ENCODE results near the gene ABLIM1. TPM values are rescaled to one million over a fixed set of nuclear protein-coding genes. Genes with fewer than 3 reads are reported as not detected.

The ABLIM1 gene
- total RNA-seq, 2 experiments from 2014 or later: 91.5 to 97.9 TPM

- Mint-ChIP-seq H3K4me1 (peaks cover 25% of the 10 kb centered on the region), H3K9me3 (no peaks in the 10 kb centered on the region), H3K4me3 (no peak overlapping the region), H3K27me3 (no peaks in the 10 kb centered on the region), H3K36me3 (ENCODE audit: low read depth) (peaks cover 29% of the 10 kb centered on the region), H3K27ac (no peak overlapping the region)
- DNase-seq: no peak
- ChIA-PET CTCF (no interaction called here), POLR2A (no interaction called here)
Observed at GRCh38 chr10:114477285-114477684, 180.8 kb downstream of the ABLIM1 start.

- ChIA-PET CTCF (interaction anchor here (5.2 kb wide), 1 partner anchor 15 kb away, joined by 48 read pairs; no protein-coding TSS in a partner anchor), POLR2A (no interaction called here)
- H3K27ac Mint-ChIP-seq: no peak overlapping the region
Observed at GRCh38 chr10:114474989-114475388, 183.1 kb downstream of the ABLIM1 start.

GRCh38 chr10:114473776-114474175 is 184.3 kb downstream of the ABLIM1 start:
- DNase-seq: no peak
- Mint-ChIP-seq H3K4me1 (peaks cover 31% of the 10 kb centered on the region), H3K27ac (no peak overlapping the region), H3K36me3 (ENCODE audit: low read depth) (peaks cover 14% of the 10 kb centered on the region), H3K27me3 (no peaks in the 10 kb centered on the region), H3K9me3 (no peaks in the 10 kb centered on the region), H3K4me3 (no peak overlapping the region)
- CTCF ChIA-PET: interaction anchor here (1.2 to 5.2 kb wide), 6 partner anchors 8 to 170 kb away, joined by 4 to 76 read pairs (median 13); no protein-coding TSS in a partner anchor
- POLR2A ChIA-PET: interaction anchor here (5.0 kb wide), 1 partner anchor 69 kb away, joined by 29 read pairs; no protein-coding TSS in a partner anchor

More at GRCh38 chr10:114474989-114475388, 183.1 kb downstream of the ABLIM1 start:
- H3K4me3 Mint-ChIP-seq: no peak overlapping the region
- no peaks in the 10 kb centered on the region for H3K27me3 Mint-ChIP-seq
- H3K4me1 Mint-ChIP-seq: peaks cover 31% of the 10 kb centered on the region
- peaks cover 21% of the 10 kb centered on the region for H3K36me3 Mint-ChIP-seq (ENCODE audit: low read depth)
- no peaks in the 10 kb centered on the region for H3K9me3 Mint-ChIP-seq
- no peak for DNase-seq

GRCh38 chr10:114472877-114473253 is 185.2 kb downstream of the ABLIM1 start:
- CTCF ChIA-PET: interaction anchor here (0.7 to 5.2 kb wide), 9 partner anchors 9 to 312 kb away, joined by 3 to 76 read pairs (median 19); no protein-coding TSS in a partner anchor

GRCh38 chr10:114471906-114472876 is 185.9 kb downstream of the ABLIM1 start:
- H3K9me3 Mint-ChIP-seq: no peaks in the 10 kb centered on the region
- no peaks in the 10 kb centered on the region for H3K27me3 Mint-ChIP-seq
- DNase-seq: no peak
- no peak overlapping the region for H3K4me3 Mint-ChIP-seq
- ChIA-PET CTCF (interaction anchor here (0.7 to 5.2 kb wide), 41 partner anchors 8 to 658 kb away, joined by 3 to 76 read pairs (median 4); partner anchors contain the start of gene FHIP2A), POLR2A (interaction anchor here (0.7 to 5.0 kb wide), 6 partner anchors 14 to 299 kb away, joined by 3 to 29 read pairs (median 4); partner anchors contain the start of gene CCDC186)
- H3K4me1 Mint-ChIP-seq: peaks cover 31% of the 10 kb centered on the region
- H3K27ac Mint-ChIP-seq: no peak overlapping the region
- H3K36me3 Mint-ChIP-seq (ENCODE audit: low read depth): peaks cover 19% of the 10 kb centered on the region

More at GRCh38 chr10:114472877-114473253, 185.2 kb downstream of the ABLIM1 start:
- Mint-ChIP-seq H3K4me3 (no peak overlapping the region), H3K4me1 (peaks cover 31% of the 10 kb centered on the region), H3K36me3 (ENCODE audit: low read depth) (peaks cover 17% of the 10 kb centered on the region), H3K9me3 (no peaks in the 10 kb centered on the region), H3K27me3 (no peaks in the 10 kb centered on the region), H3K27ac (no peak overlapping the region)
- no peak for DNase-seq
- POLR2A ChIA-PET: interaction anchor here (5.0 kb wide), 1 partner anchor 70 kb away, joined by 29 read pairs; no protein-coding TSS in a partner anchor

GRCh38 chr10:114470956-114471905 is 186.8 kb downstream of the ABLIM1 start:
- ChIA-PET CTCF (interaction anchor here (0.5 to 5.2 kb wide), 43 partner anchors 9 to 659 kb away, joined by 3 to 76 read pairs (median 4); partner anchors contain the start of gene FHIP2A), POLR2A (interaction anchor here (0.7 to 5.0 kb wide), 6 partner anchors 15 to 298 kb away, joined by 3 to 29 read pairs (median 4); partner anchors contain the start of gene CCDC186)
- peak; percentile 70 for DNase-seq
- Mint-ChIP-seq H3K9me3 (no peaks in the 10 kb centered on the region), H3K27ac (peak overlapping the region; percentile 31), H3K27me3 (no peaks in the 10 kb centered on the region), H3K4me3 (no peak overlapping the region), H3K4me1 (peaks cover 27% of the 10 kb centered on the region), H3K36me3 (ENCODE audit: low read depth) (peaks cover 19% of the 10 kb centered on the region)

GRCh38 chr10:114470361-114470760 is 187.7 kb downstream of the ABLIM1 start:
- CTCF ChIA-PET: interaction anchor here (0.7 to 5.2 kb wide), 15 partner anchors 9 to 410 kb away, joined by 3 to 76 read pairs (median 13); partner anchors contain the start of gene FHIP2A
- DNase-seq: no peak
- H3K9me3 Mint-ChIP-seq: no peaks in the 10 kb centered on the region
- H3K4me3 Mint-ChIP-seq: no peak overlapping the region
- peaks cover 20% of the 10 kb centered on the region for H3K4me1 Mint-ChIP-seq
- H3K27me3 Mint-ChIP-seq: no peaks in the 10 kb centered on the region
- H3K36me3 Mint-ChIP-seq (ENCODE audit: low read depth): peaks cover 19% of the 10 kb centered on the region
- POLR2A ChIA-PET: interaction anchor here (2.0 to 5.0 kb wide), 2 partner anchors 56 to 73 kb away, joined by 15 to 29 read pairs; no protein-coding TSS in a partner anchor
- no peak overlapping the region for H3K27ac Mint-ChIP-seq

GRCh38 chr10:114458955-114459354 is 199.1 kb downstream of the ABLIM1 start:
- Mint-ChIP-seq H3K36me3 (ENCODE audit: low read depth) (peaks cover 21% of the 10 kb centered on the region), H3K27ac (no peak overlapping the region), H3K4me1 (peaks cover 4% of the 10 kb centered on the region), H3K27me3 (no peaks in the 10 kb centered on the region), H3K9me3 (no peaks in the 10 kb centered on the region), H3K4me3 (no peak overlapping the region)
- CTCF ChIA-PET: interaction anchor here (1.0 to 3.2 kb wide), 3 partner anchors 12 to 155 kb away, joined by 3 to 23 read pairs (median 21); no protein-coding TSS in a partner anchor
- POLR2A ChIA-PET: interaction anchor here (0.7 to 1.1 kb wide), 2 partner anchors 85 to 155 kb away, joined by 3 to 4 read pairs; no protein-coding TSS in a partner anchor
- peak; percentile 33 for DNase-seq

- CTCF ChIA-PET: interaction anchor here (1.0 to 3.2 kb wide), 3 partner anchors 12 to 155 kb away, joined by 3 to 23 read pairs (median 21); no protein-coding TSS in a partner anchor
- Mint-ChIP-seq H3K9me3 (no peaks in the 10 kb centered on the region), H3K27me3 (no peaks in the 10 kb centered on the region), H3K36me3 (ENCODE audit: low read depth) (peaks cover 16% of the 10 kb centered on the region), H3K27ac (no peak overlapping the region), H3K4me3 (no peak overlapping the region), H3K4me1 (peaks cover 4% of the 10 kb centered on the region)
- DNase-seq: no peak
- POLR2A ChIA-PET: interaction anchor here (0.7 to 1.1 kb wide), 2 partner anchors 86 to 154 kb away, joined by 3 to 4 read pairs; no protein-coding TSS in a partner anchor
Observed at GRCh38 chr10:114458216-114458920, 199.7 kb downstream of the ABLIM1 start.

- Mint-ChIP-seq H3K9me3 (no peaks in the 10 kb centered on the region), H3K36me3 (ENCODE audit: low read depth) (peaks cover 10% of the 10 kb centered on the region)
- POLR2A ChIA-PET: no interaction called here
Observed at GRCh38 chr10:114453576-114453975, 204.5 kb downstream of the ABLIM1 start.

GRCh38 chr10:114448897-114449296 is 209.2 kb downstream of the ABLIM1 start:
- no peak for DNase-seq
- Mint-ChIP-seq H3K36me3 (ENCODE audit: low read depth) (peaks cover 16% of the 10 kb centered on the region), H3K27ac (no peak overlapping the region), H3K4me1 (no peaks in the 10 kb centered on the region), H3K4me3 (no peak overlapping the region), H3K27me3 (no peaks in the 10 kb centered on the region), H3K9me3 (no peaks in the 10 kb centered on the region)
- CTCF ChIA-PET: interaction anchor here (1.3 to 1.9 kb wide), 2 partner anchors 23 to 145 kb away, joined by 4 to 5 read pairs; no protein-coding TSS in a partner anchor
- POLR2A ChIA-PET: no interaction called here

More at GRCh38 chr10:114453576-114453975, 204.5 kb downstream of the ABLIM1 start:
- H3K27ac Mint-ChIP-seq: no peak overlapping the region
- no peaks in the 10 kb centered on the region for H3K27me3 Mint-ChIP-seq
- DNase-seq: no peak
- CTCF ChIA-PET: interaction anchor here (1.4 to 3.1 kb wide), 2 partner anchors 17 to 19 kb away, joined by 3 to 12 read pairs; no protein-coding TSS in a partner anchor
- H3K4me3 Mint-ChIP-seq: no peak overlapping the region
- no peaks in the 10 kb centered on the region for H3K4me1 Mint-ChIP-seq
